Upper lobe of right lung (tissue), 1 donor: ENCODE results near the gene GLTP. TPM values are rescaled to one million over a fixed set of nuclear protein-coding genes. Genes with fewer than 3 reads are reported as not detected.

Experiments
- ATAC-seq: fragments of 200-7000 bp; cut with Tn5 transposase; one replicate; pipeline ENCODE4 v1.9.1; 2020; ENCODE audit warnings: mild to moderate bottlenecking, moderate library complexity
- DNase-seq: peaks from one replicate; pipeline ENCODE4 v3.0.0-alpha.2; 2020
- H3K27ac ChIP-seq: fragments of 200-600 bp; one replicate; pipeline ENCODE4 v1.8.0; 2022
- H3K27me3 ChIP-seq: fragments of 200-600 bp; one replicate; pipeline ENCODE4 v1.8.0; 2022; ENCODE audit warnings: mild to moderate bottlenecking
- H3K36me3 ChIP-seq: fragments of 200-600 bp; one replicate; pipeline ENCODE4 v1.8.0; 2022
- H3K4me1 ChIP-seq: fragments of 200-600 bp; one replicate; pipeline ENCODE4 v1.8.0; 2022
- H3K4me3 ChIP-seq: fragments of 200-600 bp; one replicate; pipeline ENCODE4 v1.8.0; 2022; ENCODE audit warnings: mild to moderate bottlenecking
- H3K9me3 ChIP-seq: fragments of 200-600 bp; one replicate; pipeline ENCODE4 v1.8.0; 2022
- intact Hi-C: fragments of 100-400 bp; cut with DNase I; formaldehyde crosslinking; loops from one replicate; pipeline ENCODE4 v1.11.0; 2022
- total RNA-seq: library from RNA; stranded (reverse); fragmentation: NEBNext Ultra II Directional; extraction: Animal tissue kit (Norgen Biotek cat#: 25700); gene quantifications from one replicate; pipeline ENCODE4 v1.2.1, GENCODE V29; 2021
- TF ChIP-seq, protein P1 (sequence below): fragments of 200-600 bp; IDR thresholded peaks from one replicate; pipeline ENCODE4 v1.8.0; 2022; ENCODE audit warnings: antibody characterized with exemption
- donor health status: DM: no; HTN: yes; CAD: no; lungs with severe emphysema.

GLTP gene
- total RNA-seq, 1 donor from 2014 or later = 44.0 TPM

DNA sequence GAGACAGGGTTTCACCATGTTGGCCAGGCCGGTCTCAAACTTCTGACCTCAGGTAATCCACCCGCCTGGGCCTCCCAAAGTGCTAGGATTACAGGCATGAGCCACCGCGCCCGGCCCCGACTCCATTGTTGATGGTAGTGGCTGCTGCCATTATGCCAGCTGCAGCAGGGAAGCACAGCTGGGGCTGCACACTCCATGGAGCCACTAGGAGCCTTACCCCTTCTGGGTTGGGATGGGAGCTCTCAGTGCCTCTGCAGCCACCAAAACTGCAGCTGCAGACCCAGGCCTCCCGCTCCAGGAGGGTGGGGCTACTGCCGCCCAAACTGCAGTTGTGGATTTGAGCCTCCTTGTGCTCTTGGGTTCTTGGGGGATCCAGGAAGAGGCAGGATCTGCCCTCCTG, 45.7 kb upstream of the GLTP start:
- H3K27me3 ChIP-seq = no peaks in the 10 kb centered on the region
- no peaks in the 10 kb centered on the region for H3K4me1 ChIP-seq
- H3K9me3 ChIP-seq = no peaks in the 10 kb centered on the region
- TF ChIP-seq, protein P1, sequence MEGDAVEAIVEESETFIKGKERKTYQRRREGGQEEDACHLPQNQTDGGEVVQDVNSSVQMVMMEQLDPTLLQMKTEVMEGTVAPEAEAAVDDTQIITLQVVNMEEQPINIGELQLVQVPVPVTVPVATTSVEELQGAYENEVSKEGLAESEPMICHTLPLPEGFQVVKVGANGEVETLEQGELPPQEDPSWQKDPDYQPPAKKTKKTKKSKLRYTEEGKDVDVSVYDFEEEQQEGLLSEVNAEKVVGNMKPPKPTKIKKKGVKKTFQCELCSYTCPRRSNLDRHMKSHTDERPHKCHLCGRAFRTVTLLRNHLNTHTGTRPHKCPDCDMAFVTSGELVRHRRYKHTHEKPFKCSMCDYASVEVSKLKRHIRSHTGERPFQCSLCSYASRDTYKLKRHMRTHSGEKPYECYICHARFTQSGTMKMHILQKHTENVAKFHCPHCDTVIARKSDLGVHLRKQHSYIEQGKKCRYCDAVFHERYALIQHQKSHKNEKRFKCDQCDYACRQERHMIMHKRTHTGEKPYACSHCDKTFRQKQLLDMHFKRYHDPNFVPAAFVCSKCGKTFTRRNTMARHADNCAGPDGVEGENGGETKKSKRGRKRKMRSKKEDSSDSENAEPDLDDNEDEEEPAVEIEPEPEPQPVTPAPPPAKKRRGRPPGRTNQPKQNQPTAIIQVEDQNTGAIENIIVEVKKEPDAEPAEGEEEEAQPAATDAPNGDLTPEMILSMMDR = no peak
- no peak overlapping the region for H3K4me3 ChIP-seq
- no peak overlapping the region for H3K27ac ChIP-seq
- peaks cover 14% of the 10 kb centered on the region for H3K36me3 ChIP-seq
- DNase-seq = no peak
- intact Hi-C loops = no loop called here
- no peak for ATAC-seq

DNA sequence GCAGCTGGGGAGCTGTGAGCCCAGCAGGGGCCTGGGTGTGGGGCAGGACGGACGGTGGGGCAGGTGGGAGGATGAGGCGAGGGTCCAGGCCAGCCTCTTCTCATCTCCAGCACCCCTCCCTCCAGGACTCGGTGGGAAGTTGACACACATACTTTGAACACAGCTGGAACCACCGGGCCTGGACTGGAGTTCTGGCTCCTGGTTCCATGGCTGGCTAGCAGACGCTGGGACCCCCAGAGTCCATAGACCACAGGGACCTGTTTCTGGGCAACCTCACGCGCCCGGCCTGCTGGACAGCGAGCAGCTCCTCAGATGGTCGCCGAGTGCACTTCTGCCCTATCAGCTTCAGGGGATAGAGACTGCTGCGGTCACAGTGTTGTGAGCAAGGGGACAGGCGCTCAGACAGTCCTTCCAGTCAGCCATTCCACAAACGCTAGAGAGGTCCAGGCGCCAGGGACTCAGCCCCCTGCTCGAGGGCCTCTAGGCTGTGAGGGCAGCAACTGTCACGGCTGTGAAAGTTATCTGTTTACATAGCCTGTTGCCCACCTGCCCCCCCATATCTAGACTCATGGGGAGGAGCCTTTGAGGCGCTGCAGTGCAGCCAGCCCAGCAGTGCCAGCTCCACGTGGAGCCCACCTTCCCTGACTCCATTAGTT, 45.0 kb upstream of the GLTP start:
- no peak for ATAC-seq
- Histone ChIP-seq H3K4me1 (no peaks in the 10 kb centered on the region), H3K9me3 (no peaks in the 10 kb centered on the region), H3K27me3 (no peaks in the 10 kb centered on the region), H3K36me3 (peaks cover 12% of the 10 kb centered on the region), H3K4me3 (no peak overlapping the region), H3K27ac (no peak overlapping the region)
- TF ChIP-seq, protein P1 = no peak
- intact Hi-C loops = no loop called here
- DNase-seq = no peak

GRCh38 chr12:109923481-109924245, 43.3 kb upstream of the GLTP start:
- intact Hi-C loops = no loop called here
- Histone ChIP-seq H3K27me3 (no peaks in the 10 kb centered on the region), H3K27ac (no peak overlapping the region), H3K4me1 (no peaks in the 10 kb centered on the region), H3K4me3 (no peak overlapping the region), H3K36me3 (peaks cover 21% of the 10 kb centered on the region), H3K9me3 (no peaks in the 10 kb centered on the region)
- peak; percentile 25 for DNase-seq
- ATAC-seq = no peak
- TF ChIP-seq, protein P1 = no peak

GRCh38 chr12:109923038-109923437, 42.7 kb upstream of the GLTP start:
- no peaks in the 10 kb centered on the region for H3K9me3 ChIP-seq
- DNase-seq = peak; percentile 22
- peaks cover 25% of the 10 kb centered on the region for H3K36me3 ChIP-seq
- no peak overlapping the region for H3K27ac ChIP-seq
- ATAC-seq = no peak
- intact Hi-C loops = no loop called here
- no peak overlapping the region for H3K4me3 ChIP-seq
- no peaks in the 10 kb centered on the region for H3K27me3 ChIP-seq
- H3K4me1 ChIP-seq = no peaks in the 10 kb centered on the region
- TF ChIP-seq, protein P1 = no peak

DNA sequence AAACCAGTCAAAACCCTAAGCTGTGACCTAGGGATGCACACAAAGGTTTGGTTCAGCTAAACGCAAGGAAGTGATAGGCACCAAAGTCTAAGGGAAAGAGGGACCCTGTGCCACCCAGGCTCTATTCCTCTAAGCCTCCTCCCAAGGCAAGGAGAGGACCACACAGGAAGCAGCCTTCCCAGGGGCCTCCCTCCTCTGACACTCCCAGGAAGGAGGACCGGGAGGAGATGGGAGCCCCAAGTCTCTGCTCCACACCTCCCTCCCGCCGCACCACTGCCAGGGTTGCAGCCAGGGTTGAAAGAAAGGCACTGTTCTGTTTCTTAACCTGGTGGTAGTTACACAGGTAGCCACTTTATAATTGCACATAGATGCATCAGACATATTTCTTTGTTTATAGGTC, 41.6 kb upstream of the GLTP start:
- H3K4me3 ChIP-seq = no peak overlapping the region
- H3K36me3 ChIP-seq = peaks cover 35% of the 10 kb centered on the region
- H3K27me3 ChIP-seq = no peaks in the 10 kb centered on the region
- DNase-seq (peak; percentile 33), ATAC-seq (no peak)
- H3K27ac ChIP-seq = no peak overlapping the region
- intact Hi-C loops = no loop called here
- H3K4me1 ChIP-seq = no peaks in the 10 kb centered on the region
- TF ChIP-seq, protein P1 = no peak
- H3K9me3 ChIP-seq = no peaks in the 10 kb centered on the region
